Measurements from ENCODE around the gene MLPH. TPM values are rescaled to one million over a fixed set of nuclear protein-coding genes. Genes with fewer than 3 reads are reported as not detected.
A peak's percentile ranks its signal among the peaks of the same experiment; 100 is the strongest.

MLPH gene
- total and polyA plus RNA-seq, 2 of the 4 experiments (the other 2 are of a cell fraction), result 13.8 to 21.6 TPM

- Histone ChIP-seq H3K4me3 (ENCODE audit: insufficient read depth, low read depth, low read length) (no peak overlapping the region), H3K4me2 (ENCODE audit: low read depth, low read length) (no peak overlapping the region), H2AFZ (replicated peaks; ENCODE audit: low read length, poor library complexity) (no peak overlapping the region), H3K9ac (ENCODE audit: low read depth, low read length) (no peak overlapping the region), H4K20me1 (ENCODE audit: insufficient read depth, low read length) (no peaks in the 10 kb centered on the region), H2BK20ac (ENCODE audit: low read depth, low read length) (no peak overlapping the region), H3K56ac (ENCODE audit: extremely low read depth, insufficient read depth, low read length) (no peak overlapping the region), H2AK9ac (replicated peaks; ENCODE audit: low read depth, low read length, poor library complexity) (no peak overlapping the region), H3K27ac (ENCODE audit: insufficient read depth, low read length) (no peak overlapping the region), H4K8ac (ENCODE audit: low read depth in 2 of 2, low read length in 2 of 2) (no peak overlapping the region), H3K14ac (replicated peaks; ENCODE audit: low read depth, low read length) (no peak overlapping the region), H2AK5ac (ENCODE audit: low read depth, low read length) (no peak overlapping the region), H3K4me1 (ENCODE audit: control insufficient read depth, insufficient read depth, low read length) (peaks cover 4% of the 10 kb centered on the region; the same call in 1 of the 2 replicates), H2BK5ac (ENCODE audit: low read depth, low read length, poor library complexity, severe bottlenecking) (no peak overlapping the region), H3K9me1 (ENCODE audit: insufficient read depth, low read length) (peaks cover 3% of the 10 kb centered on the region; the same call in 1 of the 2 replicates), H3K23ac (ENCODE audit: low read depth, low read length) (no peak overlapping the region), H3K9me3 (ENCODE audit: control insufficient read depth, insufficient read depth, low read length) (no peaks in the 10 kb centered on the region), H3K4ac (ENCODE audit: low read depth, low read length) (no peak overlapping the region), H3K36me3 (ENCODE audit: control insufficient read depth, insufficient read depth, low read length) (no peaks in the 10 kb centered on the region), H3K18ac (ENCODE audit: low read depth, low read length) (no peak overlapping the region), H4K5ac (ENCODE audit: low read depth, low read length) (no peak overlapping the region), H4K91ac (ENCODE audit: insufficient read depth, low read depth, low read length) (no peak overlapping the region), H2BK120ac (ENCODE audit: low read depth, low read length) (no peak overlapping the region), H3K79me1 (ENCODE audit: low read depth in 1 of 2, low read length in 2 of 2) (no peaks in the 10 kb centered on the region; a peak in 1 of 4 replicates), H2BK15ac (ENCODE audit: low read depth, low read length) (no peak overlapping the region), H3K27me3 (ENCODE audit: control insufficient read depth, insufficient read depth, low read length) (no peaks in the 10 kb centered on the region)
- in situ Hi-C loops (cut with MboI; ENCODE audit: low sequenced_read_pairs), result no loop called here
- dilution Hi-C loops (cut with HindIII; ENCODE audit: low sequenced_read_pairs, unreplicated experiment), result no loop called here
- ATAC-seq (ENCODE audit: low read depth), result no peak
- ChIA-PET POLR2A (ENCODE audit: unreplicated experiment) (no interaction called here), CTCF (interaction anchor here (1.2 kb wide), 1 partner anchor 27 kb away, joined by 4 read pairs; no protein-coding TSS in a partner anchor)
- intact Hi-C loops (cut with micrococcal nuclease), result no loop called here
- 72% methylated on average over 3 of the region's 6 CpGs; no CpG with 5 or more reads in 1 of the 2 experiments for WGBS, 2 experiments (ENCODE audit: extremely low coverage in 2 of 2, insufficient read length in 1 of 2)
- TF ChIP-seq BHLHE40 (IDR thresholded peaks at IDR 0.05; ENCODE audit: low read depth, low read length), result no peak
- TF ChIP-seq CHD1 (IDR thresholded peaks at IDR 0.05; ENCODE audit: low read depth, low read length), result no peak
- no peak for TF ChIP-seq USF2 (IDR thresholded peaks at IDR 0.05; ENCODE audit: low read depth, low read length)
- TF ChIP-seq RAD21 (IDR thresholded peaks at IDR 0.05; ENCODE audit: low read length), result no peak
- TF ChIP-seq MAZ (IDR thresholded peaks at IDR 0.05; ENCODE audit: borderline replicate concordance, low read depth, low read length), result no peak
- TF ChIP-seq CEBPB (IDR thresholded peaks at IDR 0.05; ENCODE audit: low read depth, low read length), result no peak
- no peak for TF ChIP-seq RFX5 (IDR thresholded peaks at IDR 0.05; ENCODE audit: low read depth, low read length)
- TF ChIP-seq SMC3 (IDR thresholded peaks at IDR 0.05; ENCODE audit: low read depth, low read length), result no peak
- no peak for TF ChIP-seq NFE2L2 (IDR thresholded peaks at IDR 0.05; ENCODE audit: low read depth, low read length)
- TF ChIP-seq ELK1 (IDR thresholded peaks at IDR 0.05; ENCODE audit: borderline replicate concordance, low read depth, low read length), result no peak
- no peak for TF ChIP-seq MXI1 (IDR thresholded peaks at IDR 0.05; ENCODE audit: borderline replicate concordance, low read depth, low read length)
- TF ChIP-seq MAFK (IDR thresholded peaks at IDR 0.05; ENCODE audit: low read depth, low read length), result no peak
- TF ChIP-seq POLR2A (IDR thresholded peaks at IDR 0.05; ENCODE audit: low read depth, low read length), result no peak
- TF ChIP-seq CTCF (conservative IDR thresholded peaks at IDR 0.05; ENCODE audit: low read depth, low read length), result no peak
- no peak for TF ChIP-seq RCOR1 (IDR thresholded peaks at IDR 0.05; ENCODE audit: insufficient replicate concordance, low read length)
- DNase-seq, result peak; percentile 11
- BruUV-seq (replicated peaks), result no TSS peak
Observed at GRCh38 chr2:237539681-237540080, 52.6 kb downstream of the MLPH start.

Measured in IMR-90 (cell line).